GM13976 (cell line): ENCODE data around the gene DPY19L1.
"Not testable (repeated sequence)": the region's sequence is repeated elsewhere in the genome, so short reads cannot be mapped to it uniquely, and the experiment has no call there.

Experiments used
- DNase-seq: peaks from one replicate; pipeline ENCODE4 v3.0.0; 2012; ENCODE audit warnings: low spot score
- in situ Hi-C: fragments of 300-500 bp; cut with MboI; formaldehyde crosslinking; loops from one replicate; pipeline ENCODE4 v1.12.0; 2022; ENCODE audit warnings: low sequenced_read_pairs, mixed read lengths, inconsistent platforms; ENCODE audit not compliant: unreplicated experiment
- TF ChIP-seq, protein P1 (sequence below): IDR thresholded peaks from 2 replicates; pipeline ENCODE4 v1.5.1; 2012; ENCODE audit warnings: borderline replicate concordance, mild to moderate bottlenecking; ENCODE audit not compliant: insufficient read depth; ENCODE audit errors: extremely low read depth, missing control alignments, control extremely low read depth

DPY19L1 gene

DNA sequence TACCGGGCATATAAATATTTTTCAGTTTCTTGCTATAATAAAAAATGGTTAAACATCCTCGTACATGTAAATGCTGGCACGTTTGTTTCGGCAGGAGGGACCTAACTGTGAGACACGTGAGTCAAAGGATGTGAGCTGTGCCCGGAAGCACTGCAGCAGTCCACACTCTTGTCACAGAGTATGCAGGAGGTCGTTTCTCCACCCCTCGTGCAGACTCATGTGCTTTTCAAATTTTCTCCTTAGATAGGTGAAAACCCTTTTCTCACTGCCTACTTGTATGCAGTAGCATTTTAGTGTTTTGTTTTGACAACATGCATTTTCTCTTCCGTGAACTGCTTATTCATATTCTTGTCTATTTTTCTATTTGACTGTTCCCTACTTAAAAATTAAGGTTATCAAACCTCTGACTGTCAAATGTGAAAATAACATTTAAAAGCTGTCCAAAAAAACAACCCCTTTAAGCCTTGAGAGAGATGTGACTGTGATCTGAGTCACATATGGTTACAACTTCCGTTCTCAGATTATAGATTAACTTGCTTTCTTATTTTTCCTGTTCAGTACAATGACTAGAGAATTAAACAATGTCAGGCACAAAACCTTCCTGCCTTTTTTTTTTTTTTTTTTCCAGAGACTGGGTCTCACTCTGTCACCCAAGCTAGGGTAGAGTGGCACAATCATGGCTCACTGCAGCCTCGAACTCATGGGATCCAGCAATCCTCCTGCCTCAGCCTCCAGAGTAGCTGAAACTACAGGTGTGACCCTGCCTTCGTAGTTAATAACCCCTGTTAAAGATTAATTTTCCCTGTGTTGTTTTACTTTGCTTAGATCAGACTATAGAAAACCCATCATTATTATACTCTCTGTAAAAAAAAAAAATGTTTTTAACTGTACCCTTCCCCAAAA is 45.1 kb downstream of the DPY19L1 start:
- in situ Hi-C loops: no loop called here
- TF ChIP-seq, protein P1, sequence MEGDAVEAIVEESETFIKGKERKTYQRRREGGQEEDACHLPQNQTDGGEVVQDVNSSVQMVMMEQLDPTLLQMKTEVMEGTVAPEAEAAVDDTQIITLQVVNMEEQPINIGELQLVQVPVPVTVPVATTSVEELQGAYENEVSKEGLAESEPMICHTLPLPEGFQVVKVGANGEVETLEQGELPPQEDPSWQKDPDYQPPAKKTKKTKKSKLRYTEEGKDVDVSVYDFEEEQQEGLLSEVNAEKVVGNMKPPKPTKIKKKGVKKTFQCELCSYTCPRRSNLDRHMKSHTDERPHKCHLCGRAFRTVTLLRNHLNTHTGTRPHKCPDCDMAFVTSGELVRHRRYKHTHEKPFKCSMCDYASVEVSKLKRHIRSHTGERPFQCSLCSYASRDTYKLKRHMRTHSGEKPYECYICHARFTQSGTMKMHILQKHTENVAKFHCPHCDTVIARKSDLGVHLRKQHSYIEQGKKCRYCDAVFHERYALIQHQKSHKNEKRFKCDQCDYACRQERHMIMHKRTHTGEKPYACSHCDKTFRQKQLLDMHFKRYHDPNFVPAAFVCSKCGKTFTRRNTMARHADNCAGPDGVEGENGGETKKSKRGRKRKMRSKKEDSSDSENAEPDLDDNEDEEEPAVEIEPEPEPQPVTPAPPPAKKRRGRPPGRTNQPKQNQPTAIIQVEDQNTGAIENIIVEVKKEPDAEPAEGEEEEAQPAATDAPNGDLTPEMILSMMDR: no peak
- no peak for DNase-seq

DNA sequence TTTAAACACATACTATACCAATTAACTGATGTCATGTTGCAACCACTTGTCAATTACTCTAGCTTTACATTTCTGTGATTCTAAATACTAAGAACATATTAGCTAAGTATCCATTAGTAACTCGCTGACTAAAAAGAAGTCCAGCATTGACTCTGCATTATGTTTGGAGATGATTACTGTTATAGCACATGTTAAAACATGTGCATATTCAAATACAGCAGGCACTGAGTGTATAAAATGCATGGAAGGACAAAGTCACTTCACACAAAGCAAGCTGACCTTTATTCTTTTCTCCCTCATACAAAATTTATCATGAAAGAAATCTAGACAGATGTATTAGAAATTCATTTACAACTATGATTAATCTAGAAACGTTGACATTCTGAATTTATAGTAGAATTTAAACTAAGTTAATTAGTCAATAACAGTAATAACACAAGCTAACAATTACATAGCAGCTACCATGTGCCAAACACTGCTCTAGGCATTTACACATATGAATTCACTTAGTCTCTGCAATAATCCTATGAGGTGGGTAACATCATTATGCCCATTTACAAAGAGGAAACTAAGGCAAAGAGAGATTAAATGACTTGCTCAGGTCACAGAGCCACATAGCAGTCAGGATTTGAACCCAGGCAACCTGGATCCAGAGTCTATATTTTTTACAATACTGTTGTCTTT is 48.7 kb downstream of the DPY19L1 start:
- in situ Hi-C loops, DNase-seq: not testable (repeated sequence)

DNA sequence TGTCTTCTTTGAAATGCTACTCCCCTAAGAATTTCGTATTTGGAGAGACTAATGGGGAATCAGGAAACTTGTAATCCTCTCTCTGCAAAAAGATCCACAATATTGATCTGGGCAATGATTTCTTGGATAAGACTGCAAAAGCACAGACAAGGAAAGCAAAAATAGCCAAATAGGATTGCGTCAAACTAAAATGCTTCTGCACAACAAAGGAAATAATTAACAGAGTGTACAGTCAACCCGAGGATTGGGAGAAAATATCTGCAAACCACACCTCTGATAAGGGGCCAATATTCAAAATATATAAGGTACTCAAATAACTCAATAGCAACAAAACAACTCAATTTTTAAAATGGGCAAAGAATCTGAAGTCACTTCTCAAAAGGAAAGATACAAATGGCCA is 52.1 kb downstream of the DPY19L1 start:
- in situ Hi-C loops, DNase-seq: not testable (repeated sequence)

DNA sequence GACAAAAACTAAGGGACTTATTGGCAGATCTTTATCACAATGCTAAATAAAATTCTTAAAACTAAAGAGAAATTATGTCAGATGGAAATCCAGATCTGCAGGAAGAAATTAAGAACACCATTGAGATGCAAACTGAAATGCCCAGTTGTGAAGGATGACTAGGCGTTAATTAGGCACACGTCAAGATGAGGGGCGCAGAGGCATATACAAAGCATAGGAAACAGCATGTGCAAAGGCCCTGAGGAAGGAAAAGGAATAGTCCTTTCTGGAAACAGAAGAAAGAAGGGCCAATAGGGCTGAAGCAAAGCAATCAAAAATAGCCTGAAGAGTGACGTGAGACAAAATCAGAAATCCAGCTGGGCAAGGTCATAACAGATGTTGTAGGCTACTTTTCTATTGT is 53.1 kb downstream of the DPY19L1 start:
- in situ Hi-C loops, DNase-seq: not testable (repeated sequence)

DNA sequence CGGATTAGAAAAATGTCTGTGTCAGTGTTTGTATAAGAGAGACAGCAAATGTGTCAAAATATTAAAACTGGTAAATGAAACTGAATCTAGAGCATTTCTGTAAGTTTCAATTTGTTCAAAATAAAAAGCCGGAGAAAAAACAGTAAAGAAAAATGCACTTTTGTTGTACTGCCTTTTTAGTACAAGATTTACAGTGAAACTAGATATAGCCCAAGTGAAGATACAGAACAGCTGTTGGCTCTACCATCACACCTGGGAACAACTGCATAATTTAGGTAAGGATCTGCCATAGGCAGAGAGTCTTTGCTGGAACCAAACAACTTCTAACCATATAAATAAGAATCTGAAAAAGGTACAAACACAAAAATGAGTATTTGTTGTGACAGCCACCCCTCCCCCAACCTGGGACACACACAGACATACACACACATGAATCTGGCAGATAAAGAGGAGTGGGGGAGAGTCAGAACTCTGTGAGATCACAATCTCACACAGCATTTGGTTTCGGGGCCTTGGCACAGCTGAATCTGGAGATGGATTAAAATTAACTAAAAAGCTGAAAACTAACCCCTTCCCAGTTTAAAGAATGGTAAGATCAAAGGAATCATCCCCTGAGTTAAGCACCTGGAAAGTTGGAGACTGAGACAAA is 54.8 kb downstream of the DPY19L1 start:
- TF ChIP-seq, protein P1: no peak
- DNase-seq: no peak
- in situ Hi-C loops: no loop called here

DNA sequence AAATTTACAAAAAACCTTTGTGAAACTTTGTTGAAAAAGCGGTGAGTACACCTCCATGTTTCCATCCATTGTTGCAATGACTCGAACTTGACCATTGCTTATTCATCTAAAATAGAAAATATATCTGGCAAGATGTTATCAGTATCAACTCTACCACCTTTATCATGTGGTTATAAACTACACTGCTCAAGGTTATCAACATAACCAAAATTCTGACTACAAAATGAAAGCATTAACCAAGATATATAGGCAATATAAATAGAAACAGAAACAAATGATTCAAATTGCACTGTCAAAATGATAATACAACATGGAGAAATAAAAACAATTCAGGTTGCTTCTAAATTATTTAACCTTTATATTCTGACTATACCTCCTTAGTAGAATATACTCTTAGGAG is 58.2 kb downstream of the DPY19L1 start:
- DNase-seq: not testable (repeated sequence)

DNA sequence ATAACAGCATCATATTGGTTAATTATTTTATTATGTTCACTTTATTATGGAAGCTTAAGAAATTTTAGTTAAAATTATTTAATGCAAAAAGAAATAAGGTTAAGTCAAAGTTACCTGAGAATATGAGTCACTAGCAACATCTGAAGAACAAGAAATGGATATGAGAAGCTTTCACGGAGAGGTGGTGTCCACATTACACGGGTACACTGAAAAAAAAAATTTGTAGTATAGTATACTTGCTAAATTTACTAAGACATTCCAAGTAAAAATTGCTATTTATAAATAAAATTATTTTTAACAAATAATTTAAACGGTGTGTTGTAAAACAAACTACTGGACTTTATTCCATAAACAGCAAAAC is 63.9 kb downstream of the DPY19L1 start:
- TF ChIP-seq, protein P1: no peak
- no peak for DNase-seq
- in situ Hi-C loops: no loop called here

More for the DNA sequence above, 58.2 kb downstream of the DPY19L1 start:
- in situ Hi-C loops: not testable (repeated sequence)

DNA sequence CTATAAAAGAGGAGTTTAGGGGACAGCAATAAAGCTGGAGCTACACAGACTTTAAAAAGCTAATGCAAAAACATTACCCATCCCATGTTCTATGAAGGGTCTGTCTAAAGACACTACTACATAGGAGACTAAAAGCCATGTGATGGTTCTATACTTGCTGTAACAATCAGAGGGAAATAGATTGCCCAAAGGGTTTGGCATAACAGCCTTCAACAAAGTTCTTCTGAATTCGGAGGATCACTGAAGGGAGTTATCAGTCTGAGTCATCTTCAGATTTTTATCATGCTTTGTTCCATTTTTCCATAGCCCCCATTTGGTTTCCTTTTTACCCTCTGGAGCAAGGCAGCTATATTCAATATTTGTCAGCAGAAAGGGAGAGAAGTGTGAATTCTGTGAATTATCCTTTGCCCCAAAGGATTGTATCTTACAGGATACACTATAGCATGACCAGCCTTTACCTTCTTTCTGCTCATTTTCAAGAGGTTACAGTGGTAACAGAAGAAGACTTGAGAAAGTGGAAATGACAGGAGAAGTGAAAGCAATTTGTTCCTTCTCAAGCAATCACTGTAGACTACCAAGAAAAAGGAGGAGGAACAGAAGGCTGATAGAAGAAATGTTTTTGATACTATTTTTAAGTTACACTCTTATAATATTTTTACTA is 64.4 kb downstream of the DPY19L1 start:
- in situ Hi-C loops, DNase-seq: not testable (repeated sequence)

DNA sequence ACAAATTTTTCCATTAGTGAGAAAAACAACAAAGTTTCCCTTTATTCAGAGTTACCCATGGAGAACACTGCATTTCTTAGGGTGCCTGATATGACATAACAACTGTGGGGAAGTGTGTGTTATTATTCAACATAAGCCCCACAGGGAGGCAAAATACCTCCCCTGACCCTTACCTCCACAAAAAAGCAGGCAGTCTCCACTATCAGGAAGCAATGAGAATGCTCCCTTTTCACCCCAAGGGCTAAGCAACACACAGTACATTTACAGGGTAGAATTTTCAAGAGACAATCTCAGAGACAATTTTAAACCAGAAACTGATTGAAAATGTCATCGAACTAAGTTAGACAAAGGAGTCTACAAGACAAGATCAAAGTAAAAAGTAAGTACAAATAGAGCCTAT is 69.5 kb downstream of the DPY19L1 start:
- DNase-seq, in situ Hi-C loops: not testable (repeated sequence)

DNA sequence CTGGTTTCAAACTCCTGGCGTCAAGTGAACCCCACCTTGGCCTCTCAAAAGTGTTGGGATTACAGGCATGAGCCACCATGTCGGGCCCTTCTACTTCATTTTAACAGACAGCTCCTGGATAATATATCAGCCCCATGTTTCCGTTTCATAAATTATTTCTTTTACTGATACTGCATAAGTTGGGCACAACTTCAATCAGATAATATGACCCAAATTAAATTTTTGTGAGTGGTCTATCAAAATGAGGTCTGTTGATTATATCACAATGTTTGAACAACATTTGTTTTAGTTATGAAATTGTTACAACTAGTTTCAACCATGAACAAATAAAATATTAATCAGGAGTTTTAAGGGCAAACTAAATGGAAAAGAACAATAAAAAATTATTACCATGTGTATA is 70.8 kb downstream of the DPY19L1 start:
- DNase-seq, in situ Hi-C loops: not testable (repeated sequence)
